HCT116 (cell line): ENCODE data around the gene CIB4. TPM values are rescaled to one million over a fixed set of nuclear protein-coding genes. Genes with fewer than 3 reads are reported as not detected.

Experiments
- ATAC-seq: fragments of 200-7000 bp; cut with Tn5 transposase; 2 replicates; pipeline ENCODE4 v1.9.1; 2020; ENCODE audit warnings: mild to moderate bottlenecking, moderate library complexity
- BruUV-seq: library from RNA; stranded (reverse); fragments of 400-500 nt; replicated peaks from 2 replicates; lab custom pipeline; 2021; lab: Mats Ljungman, UMichigan
- CTCF ChIA-PET: fragments of 300-600 bp; sonication (Branson Sonifier 250); formaldehyde crosslinking; loops from one replicate; lab custom pipeline; 2021; ENCODE audit warnings: antibody characterized with exemption; lab: Charles Lee
- POLR2A ChIA-PET: fragments of 300-600, 350-600 bp; sonication (Branson Sonifier 250); formaldehyde crosslinking; loops from one replicate; lab custom pipeline; 2021; ENCODE audit warnings: antibody characterized with exemption; lab: Charles Lee
- RAD21 ChIA-PET, 2 experiments: fragments of 300-600 bp; sonication (Branson Sonifier 250); formaldehyde crosslinking; loops; one replicate each; lab custom pipeline; 2023; ENCODE audit warnings: low total read pairs in 2 of 2; ENCODE audit not compliant: uncharacterized antibody in 2 of 2, unreplicated experiment in 2 of 2, low non-redundant PET in 1 of 2; lab: Charles Lee
- DNase-seq: peaks from one replicate; pipeline ENCODE4 v3.0.0-alpha.2; 2010; ENCODE audit warnings: low read depth, low spot score
- H2AFZ ChIP-seq: fragments of 200-600 bp; shearing (Covaris generic), sonication (generic); 2 replicates; pipeline ENCODE4 v1.6.1; 2017; ENCODE audit warnings: low read depth, mixed run types, mixed read lengths, antibody characterized with exemption, low read length; ENCODE audit not compliant: poor library complexity, severe bottlenecking
- H3K27ac ChIP-seq: 2 replicates; pipeline ENCODE4 v1.5.1; 2012; ENCODE audit warnings: low read depth, low read length
- H3K27me3 ChIP-seq: fragments of 200-600 bp; sonication (generic); 2 replicates; pipeline ENCODE4 v1.6.1; 2016; ENCODE audit warnings: mixed run types, low read length, mixed read lengths; ENCODE audit not compliant: insufficient read depth
- H3K36me3 ChIP-seq, 2 experiments: fragments of 200-500 bp in 1 of 2; fragments of 200-600 bp in 1 of 2; sonication (Bioruptor generic) in 1 of 2; sonication (generic) in 1 of 2; 2 replicates each; pipeline versions ENCODE4 v1.5.1 to v1.6.1; 2014 to 2016; ENCODE audit warnings: low read length in 2 of 2, inconsistent platforms in 1 of 2, mixed read lengths in 1 of 2, mixed run types in 1 of 2; ENCODE audit not compliant: insufficient read depth in 2 of 2, control insufficient read depth in 1 of 2
- H3K4me1 ChIP-seq, 2 experiments: fragments of 200-600 bp in 1 of 2; sonication (generic) in 1 of 2; 2 replicates each; pipeline versions ENCODE4 v1.5.1 to v1.6.1; 2012 to 2017; ENCODE audit warnings: low read length in 2 of 2, inconsistent platforms in 1 of 2, mild to moderate bottlenecking in 1 of 2, mixed read lengths in 1 of 2, mixed run types in 1 of 2, moderate library complexity in 1 of 2; ENCODE audit not compliant: insufficient read depth in 2 of 2, control insufficient read depth in 1 of 2
- H3K4me2 ChIP-seq: fragments of 200-600 bp; sonication (generic); 2 replicates; pipeline ENCODE4 v1.6.1; 2017; ENCODE audit warnings: mixed run types, low read length, mixed read lengths
- H3K4me3 ChIP-seq, 2 experiments: fragments of 200-600 bp in 1 of 2; sonication (generic) in 1 of 2; replicated peaks in 1 of 2; 2 replicates each; pipeline ENCODE4 v1.5.1; 2011 to 2016; ENCODE audit warnings: low read length in 2 of 2, control low read depth in 1 of 2, low read depth in 1 of 2, mild to moderate bottlenecking in 1 of 2, mixed read lengths in 1 of 2, mixed run types in 1 of 2
- H3K79me2 ChIP-seq: fragments of 200-600 bp; sonication (generic); 2 replicates; pipeline ENCODE4 v1.6.1; 2017; ENCODE audit warnings: mild to moderate bottlenecking, mixed run types, low read length, moderate library complexity, mixed read lengths; ENCODE audit not compliant: insufficient read depth
- H3K9ac ChIP-seq: fragments of 200-600 bp; sonication (generic); 2 replicates; pipeline ENCODE4 v1.6.1; 2016; ENCODE audit warnings: low read length, mixed read lengths
- H3K9me2 ChIP-seq: fragments of 200-600 bp; sonication (generic), shearing (Covaris generic); 2 replicates; pipeline ENCODE4 v1.6.1; 2017; ENCODE audit warnings: mixed run types, mild to moderate bottlenecking, moderate library complexity; ENCODE audit not compliant: insufficient read depth
- H3K9me3 ChIP-seq, 2 experiments: fragments of 200-500 bp in 1 of 2; fragments of 200-600 bp in 1 of 2; sonication (Bioruptor generic) in 1 of 2; sonication (generic) in 1 of 2; 2 replicates each; pipeline ENCODE4 v1.6.1; 2014 to 2017; ENCODE audit warnings: low read length in 2 of 2, mixed read lengths in 2 of 2, inconsistent platforms in 1 of 2, low read depth in 1 of 2, mild to moderate bottlenecking in 1 of 2, mixed run types in 1 of 2, moderate library complexity in 1 of 2; ENCODE audit not compliant: control insufficient read depth in 1 of 2, insufficient read depth in 1 of 2
- H4K20me1 ChIP-seq: fragments of 200-600 bp; sonication (generic), shearing (Covaris generic); 2 replicates; pipeline ENCODE4 v1.6.1; 2017; ENCODE audit warnings: mixed run types, mild to moderate bottlenecking, moderate library complexity; ENCODE audit not compliant: insufficient read depth
- CEBPB ChIP-seq: IDR thresholded peaks from 2 replicates; pipeline ENCODE4 v1.6.1; 2012; ENCODE audit warnings: low read depth
- EZH2phosphoT487 ChIP-seq: fragments of 200-600 bp; IDR thresholded peaks from 2 replicates; pipeline ENCODE4 v1.6.1; 2018; ENCODE audit warnings: antibody characterized with exemption, borderline replicate concordance
- JUND ChIP-seq: IDR thresholded peaks from 2 replicates; pipeline ENCODE4 v1.6.1; 2012
- POLR2A ChIP-seq: IDR thresholded peaks from 2 replicates; pipeline ENCODE4 v1.7.0; 2011; ENCODE audit warnings: borderline replicate concordance; ENCODE audit not compliant: insufficient read depth, insufficient read length; ENCODE audit errors: extremely low read depth
- POLR2AphosphoS5 ChIP-seq: IDR thresholded peaks from 2 replicates; pipeline ENCODE4 v1.6.1; 2011; ENCODE audit warnings: mild to moderate bottlenecking, low read depth, low read length, moderate library complexity
- RAD21 ChIP-seq: IDR thresholded peaks from 2 replicates; pipeline ENCODE4 v1.6.1; 2012; ENCODE audit warnings: low read depth, mild to moderate bottlenecking
- SIN3A ChIP-seq: IDR thresholded peaks from 2 replicates; pipeline ENCODE4 v1.6.1; 2012; ENCODE audit warnings: low read depth
- SP1 ChIP-seq: IDR thresholded peaks from 2 replicates; pipeline ENCODE4 v1.6.1; 2012; ENCODE audit warnings: low read depth
- SRF ChIP-seq: IDR thresholded peaks from 2 replicates; pipeline ENCODE4 v1.6.1; 2012; ENCODE audit warnings: low read depth
- TCF7L2 ChIP-seq: IDR thresholded peaks from 2 replicates; pipeline ENCODE4 v1.7.0; 2011; ENCODE audit warnings: borderline replicate concordance, inconsistent platforms; ENCODE audit not compliant: insufficient read depth, insufficient read length; ENCODE audit errors: extremely low read depth
- YY1 ChIP-seq: IDR thresholded peaks from 2 replicates; pipeline ENCODE4 v1.6.1; 2011; ENCODE audit warnings: low read length, low read depth, moderate library complexity, mild to moderate bottlenecking; ENCODE audit not compliant: insufficient replicate concordance; ENCODE audit errors: extremely low read depth
- ZFX ChIP-seq: fragments of 450-650 bp; IDR thresholded peaks from 2 replicates; pipeline ENCODE4 v1.6.1; 2017
- ZNF274 ChIP-seq: fragments of 200-500 bp; sonication (Bioruptor generic); IDR thresholded peaks from 2 replicates; pipeline ENCODE4 v1.6.1; 2014; ENCODE audit warnings: mild to moderate bottlenecking, low read depth, low read length, inconsistent platforms
- intact Hi-C: fragments of 100-400 bp; cut with micrococcal nuclease; formaldehyde crosslinking; loops from 2 replicates; pipeline ENCODE4 v1.10.0; 2022
- total RNA-seq: library from RNA; stranded (reverse); gene quantifications from one replicate; pipeline ENCODE4 v1.2.1, GENCODE V29; 2021; ENCODE audit not compliant: unreplicated experiment
- TF ChIP-seq, protein P1 (sequence below), 3 experiments: fragments of 200-600 bp in 1 of 3; sonication (generic) in 1 of 3; IDR thresholded peaks in 2 of 3; conservative IDR thresholded peaks in 1 of 3; 2 replicates each; pipeline ENCODE4 v1.5.1; 2012 to 2017; ENCODE audit warnings: low read depth in 2 of 3, low read length in 2 of 3, antibody characterized with exemption in 1 of 3, borderline replicate concordance in 1 of 3, control low read depth in 1 of 3, mild to moderate bottlenecking in 1 of 3, mixed read lengths in 1 of 3, mixed run types in 1 of 3, moderate library complexity in 1 of 3; ENCODE audit not compliant: insufficient read depth in 1 of 3
- TF ChIP-seq, protein P2 (sequence below): IDR thresholded peaks from 2 replicates; pipeline ENCODE4 v1.6.1; 2012; ENCODE audit warnings: low read depth
- TF ChIP-seq, protein P3 (sequence below): IDR thresholded peaks from 2 replicates; pipeline ENCODE4 v1.6.1; 2012
- TF ChIP-seq, protein P4 (sequence below): IDR thresholded peaks from 2 replicates; pipeline ENCODE4 v1.6.1; 2012
- TF ChIP-seq, protein P5 (sequence below): IDR thresholded peaks from 2 replicates; pipeline ENCODE4 v1.6.1; 2011; ENCODE audit warnings: mild to moderate bottlenecking, low read length, moderate library complexity; ENCODE audit not compliant: insufficient replicate concordance; ENCODE audit errors: extremely low read depth

CIB4 gene
- total RNA-seq, 1 experiment from 2014 or later: not detected

DNA sequence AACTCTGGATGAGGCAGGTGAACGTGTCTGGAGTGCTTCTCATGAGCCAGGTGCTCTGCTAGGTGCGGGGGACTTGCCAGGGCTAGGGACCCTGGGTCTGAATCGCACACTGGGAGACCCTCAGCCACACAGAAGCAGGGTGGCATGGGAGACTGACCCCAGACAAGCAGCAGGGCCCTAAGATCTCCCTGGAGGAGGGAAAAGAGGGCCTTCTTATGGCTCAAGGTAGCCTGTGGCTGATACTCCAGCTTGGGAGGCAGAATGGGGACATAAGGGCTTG, 12.8 kb upstream of the CIB4 start:
- no peak overlapping the region for H3K9ac ChIP-seq
- H3K9me2 ChIP-seq: no peaks in the 10 kb centered on the region
- no peaks in the 10 kb centered on the region; a peak in 1 of 4 replicates for H3K9me3 ChIP-seq
- DNase-seq (no peak), ATAC-seq (no peak)
- H3K4me2 ChIP-seq: no peak overlapping the region
- no TSS peak for BruUV-seq
- no peak overlapping the region for H3K4me3 ChIP-seq
- H3K4me1 ChIP-seq: no peaks in the 10 kb centered on the region
- intact Hi-C loops: no loop called here
- no peak overlapping the region for H2AFZ ChIP-seq
- H3K79me2 ChIP-seq: no peaks in the 10 kb centered on the region
- ChIA-PET RAD21 (no interaction called here), POLR2A (no interaction called here), CTCF (no interaction called here)
- H4K20me1 ChIP-seq: no peaks in the 10 kb centered on the region
- no peak overlapping the region for H3K27ac ChIP-seq
- peaks cover 4% of the 10 kb centered on the region; the same call in 1 of the 2 replicates for H3K27me3 ChIP-seq
- H3K36me3 ChIP-seq: no peaks in the 10 kb centered on the region
- no peak for TF ChIP-seq SRF
- TF ChIP-seq, protein P1, sequence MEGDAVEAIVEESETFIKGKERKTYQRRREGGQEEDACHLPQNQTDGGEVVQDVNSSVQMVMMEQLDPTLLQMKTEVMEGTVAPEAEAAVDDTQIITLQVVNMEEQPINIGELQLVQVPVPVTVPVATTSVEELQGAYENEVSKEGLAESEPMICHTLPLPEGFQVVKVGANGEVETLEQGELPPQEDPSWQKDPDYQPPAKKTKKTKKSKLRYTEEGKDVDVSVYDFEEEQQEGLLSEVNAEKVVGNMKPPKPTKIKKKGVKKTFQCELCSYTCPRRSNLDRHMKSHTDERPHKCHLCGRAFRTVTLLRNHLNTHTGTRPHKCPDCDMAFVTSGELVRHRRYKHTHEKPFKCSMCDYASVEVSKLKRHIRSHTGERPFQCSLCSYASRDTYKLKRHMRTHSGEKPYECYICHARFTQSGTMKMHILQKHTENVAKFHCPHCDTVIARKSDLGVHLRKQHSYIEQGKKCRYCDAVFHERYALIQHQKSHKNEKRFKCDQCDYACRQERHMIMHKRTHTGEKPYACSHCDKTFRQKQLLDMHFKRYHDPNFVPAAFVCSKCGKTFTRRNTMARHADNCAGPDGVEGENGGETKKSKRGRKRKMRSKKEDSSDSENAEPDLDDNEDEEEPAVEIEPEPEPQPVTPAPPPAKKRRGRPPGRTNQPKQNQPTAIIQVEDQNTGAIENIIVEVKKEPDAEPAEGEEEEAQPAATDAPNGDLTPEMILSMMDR (IDR thresholded peaks at IDR 0.05 in 2 of 3, conservative IDR thresholded peaks at IDR 0.05 in 1 of 3; ENCODE audit: borderline replicate concordance in 1 of 3, insufficient read depth in 1 of 3, low read depth in 2 of 3, low read length in 2 of 3): no peak
- TF ChIP-seq ZNF274: no peak
- no peak for TF ChIP-seq CEBPB
- TF ChIP-seq, protein P2, sequence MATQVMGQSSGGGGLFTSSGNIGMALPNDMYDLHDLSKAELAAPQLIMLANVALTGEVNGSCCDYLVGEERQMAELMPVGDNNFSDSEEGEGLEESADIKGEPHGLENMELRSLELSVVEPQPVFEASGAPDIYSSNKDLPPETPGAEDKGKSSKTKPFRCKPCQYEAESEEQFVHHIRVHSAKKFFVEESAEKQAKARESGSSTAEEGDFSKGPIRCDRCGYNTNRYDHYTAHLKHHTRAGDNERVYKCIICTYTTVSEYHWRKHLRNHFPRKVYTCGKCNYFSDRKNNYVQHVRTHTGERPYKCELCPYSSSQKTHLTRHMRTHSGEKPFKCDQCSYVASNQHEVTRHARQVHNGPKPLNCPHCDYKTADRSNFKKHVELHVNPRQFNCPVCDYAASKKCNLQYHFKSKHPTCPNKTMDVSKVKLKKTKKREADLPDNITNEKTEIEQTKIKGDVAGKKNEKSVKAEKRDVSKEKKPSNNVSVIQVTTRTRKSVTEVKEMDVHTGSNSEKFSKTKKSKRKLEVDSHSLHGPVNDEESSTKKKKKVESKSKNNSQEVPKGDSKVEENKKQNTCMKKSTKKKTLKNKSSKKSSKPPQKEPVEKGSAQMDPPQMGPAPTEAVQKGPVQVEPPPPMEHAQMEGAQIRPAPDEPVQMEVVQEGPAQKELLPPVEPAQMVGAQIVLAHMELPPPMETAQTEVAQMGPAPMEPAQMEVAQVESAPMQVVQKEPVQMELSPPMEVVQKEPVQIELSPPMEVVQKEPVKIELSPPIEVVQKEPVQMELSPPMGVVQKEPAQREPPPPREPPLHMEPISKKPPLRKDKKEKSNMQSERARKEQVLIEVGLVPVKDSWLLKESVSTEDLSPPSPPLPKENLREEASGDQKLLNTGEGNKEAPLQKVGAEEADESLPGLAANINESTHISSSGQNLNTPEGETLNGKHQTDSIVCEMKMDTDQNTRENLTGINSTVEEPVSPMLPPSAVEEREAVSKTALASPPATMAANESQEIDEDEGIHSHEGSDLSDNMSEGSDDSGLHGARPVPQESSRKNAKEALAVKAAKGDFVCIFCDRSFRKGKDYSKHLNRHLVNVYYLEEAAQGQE: no peak
- TF ChIP-seq, protein P3, sequence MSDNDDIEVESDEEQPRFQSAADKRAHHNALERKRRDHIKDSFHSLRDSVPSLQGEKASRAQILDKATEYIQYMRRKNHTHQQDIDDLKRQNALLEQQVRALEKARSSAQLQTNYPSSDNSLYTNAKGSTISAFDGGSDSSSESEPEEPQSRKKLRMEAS: no peak
- TF ChIP-seq RAD21: no peak
- TF ChIP-seq SIN3A: no peak
- TF ChIP-seq YY1: no peak
- TF ChIP-seq TCF7L2: no peak
- TF ChIP-seq, protein P4, sequence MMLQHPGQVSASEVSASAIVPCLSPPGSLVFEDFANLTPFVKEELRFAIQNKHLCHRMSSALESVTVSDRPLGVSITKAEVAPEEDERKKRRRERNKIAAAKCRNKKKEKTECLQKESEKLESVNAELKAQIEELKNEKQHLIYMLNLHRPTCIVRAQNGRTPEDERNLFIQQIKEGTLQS: no peak
- TF ChIP-seq JUND: no peak
- TF ChIP-seq SP1: no peak
- TF ChIP-seq, protein P5, sequence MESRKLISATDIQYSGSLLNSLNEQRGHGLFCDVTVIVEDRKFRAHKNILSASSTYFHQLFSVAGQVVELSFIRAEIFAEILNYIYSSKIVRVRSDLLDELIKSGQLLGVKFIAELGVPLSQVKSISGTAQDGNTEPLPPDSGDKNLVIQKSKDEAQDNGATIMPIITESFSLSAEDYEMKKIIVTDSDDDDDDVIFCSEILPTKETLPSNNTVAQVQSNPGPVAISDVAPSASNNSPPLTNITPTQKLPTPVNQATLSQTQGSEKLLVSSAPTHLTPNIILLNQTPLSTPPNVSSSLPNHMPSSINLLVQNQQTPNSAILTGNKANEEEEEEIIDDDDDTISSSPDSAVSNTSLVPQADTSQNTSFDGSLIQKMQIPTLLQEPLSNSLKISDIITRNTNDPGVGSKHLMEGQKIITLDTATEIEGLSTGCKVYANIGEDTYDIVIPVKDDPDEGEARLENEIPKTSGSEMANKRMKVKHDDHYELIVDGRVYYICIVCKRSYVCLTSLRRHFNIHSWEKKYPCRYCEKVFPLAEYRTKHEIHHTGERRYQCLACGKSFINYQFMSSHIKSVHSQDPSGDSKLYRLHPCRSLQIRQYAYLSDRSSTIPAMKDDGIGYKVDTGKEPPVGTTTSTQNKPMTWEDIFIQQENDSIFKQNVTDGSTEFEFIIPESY: no peak
- TF ChIP-seq EZH2phosphoT487: no peak
- no peak for TF ChIP-seq POLR2A
- TF ChIP-seq ZFX: no peak
- TF ChIP-seq POLR2AphosphoS5: no peak
